SIG-M5 treated with dmso at 0.1 percent for 504 hours (cell line): ENCODE data around the gene USP17L25.
"Not testable (repeated sequence)": the region's sequence is repeated elsewhere in the genome, so short reads cannot be mapped to it uniquely, and the experiment has no call there.

Source experiments
- DNase-seq: peaks from one replicate; lab custom pipeline; 2025; ENCODE audit not compliant: unreplicated experiment; lab: John Stamatoyannopoulos, UW

The USP17L25 gene, protein sequence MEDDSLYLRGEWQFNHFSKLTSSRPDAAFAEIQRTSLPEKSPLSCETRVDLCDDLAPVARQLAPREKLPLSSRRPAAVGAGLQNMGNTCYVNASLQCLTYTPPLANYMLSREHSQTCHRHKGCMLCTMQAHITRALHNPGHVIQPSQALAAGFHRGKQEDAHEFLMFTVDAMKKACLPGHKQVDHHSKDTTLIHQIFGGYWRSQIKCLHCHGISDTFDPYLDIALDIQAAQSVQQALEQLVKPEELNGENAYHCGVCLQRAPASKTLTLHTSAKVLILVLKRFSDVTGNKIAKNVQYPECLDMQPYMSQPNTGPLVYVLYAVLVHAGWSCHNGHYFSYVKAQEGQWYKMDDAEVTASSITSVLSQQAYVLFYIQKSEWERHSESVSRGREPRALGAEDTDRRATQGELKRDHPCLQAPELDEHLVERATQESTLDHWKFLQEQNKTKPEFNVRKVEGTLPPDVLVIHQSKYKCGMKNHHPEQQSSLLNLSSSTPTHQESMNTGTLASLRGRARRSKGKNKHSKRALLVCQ

DNA sequence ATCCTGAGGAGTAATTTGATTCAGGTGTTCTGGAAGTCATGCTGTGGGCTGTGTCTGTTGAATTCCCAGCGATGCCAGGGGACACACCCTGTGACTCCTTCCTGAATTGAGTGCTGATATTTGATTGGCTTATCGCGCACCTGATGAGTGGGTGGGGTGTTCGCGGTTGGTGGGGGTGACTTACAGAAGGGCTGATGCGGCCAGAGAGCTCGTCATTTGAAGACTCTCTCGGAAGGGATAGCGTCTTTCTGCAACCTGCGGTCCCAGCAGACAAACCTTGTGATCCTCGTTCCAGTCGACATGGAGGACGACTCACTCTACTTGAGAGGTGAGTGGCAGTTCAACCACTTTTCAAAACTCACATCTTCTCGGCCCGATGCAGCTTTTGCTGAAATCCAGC lies at the start of gene USP17L25:
Gene USP17L25, plus strand, starts transcription at position 301 of the 400 bp plus-strand sequence. Its CDS starts 0 bp downstream, at position 301.
- not testable (repeated sequence) for DNase-seq

DNA sequence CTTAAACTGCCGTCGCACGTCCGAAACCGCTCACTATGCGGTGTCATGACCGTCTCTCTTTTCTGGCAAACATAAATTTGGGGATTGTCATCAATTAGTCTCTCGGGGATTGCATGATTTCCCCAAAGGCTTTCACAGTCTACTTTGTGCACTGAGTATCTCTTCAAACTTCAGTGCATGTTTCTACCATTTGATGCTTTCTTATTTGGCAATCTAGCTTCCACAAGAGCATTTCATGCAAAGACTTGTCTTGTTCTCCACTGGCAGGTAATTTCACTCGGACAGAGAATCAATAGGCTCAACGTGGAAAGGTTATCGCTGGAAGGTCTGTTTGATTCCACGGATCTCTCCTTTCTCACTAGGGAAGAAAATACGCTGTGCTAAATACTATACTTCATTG lies 5.5 kb upstream of the USP17L25 start:
- not testable (repeated sequence) for DNase-seq

DNA sequence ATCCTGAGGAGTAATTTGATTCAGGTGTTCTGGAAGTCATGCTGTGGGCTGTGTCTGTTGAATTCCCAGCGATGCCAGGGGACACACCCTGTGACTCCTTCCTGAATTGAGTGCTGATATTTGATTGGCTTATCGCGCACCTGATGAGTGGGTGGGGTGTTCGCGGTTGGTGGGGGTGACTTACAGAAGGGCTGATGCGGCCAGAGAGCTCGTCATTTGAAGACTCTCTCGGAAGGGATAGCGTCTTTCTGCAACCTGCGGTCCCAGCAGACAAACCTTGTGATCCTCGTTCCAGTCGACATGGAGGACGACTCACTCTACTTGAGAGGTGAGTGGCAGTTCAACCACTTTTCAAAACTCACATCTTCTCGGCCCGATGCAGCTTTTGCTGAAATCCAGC lies 4.8 kb upstream of the USP17L25 start, which contains the start of gene USP17L24:
Gene USP17L24, plus strand, starts transcription at position 301 of the 400 bp plus-strand sequence. Its CDS starts 0 bp downstream, at position 301.
- not testable (repeated sequence) for DNase-seq

DNA sequence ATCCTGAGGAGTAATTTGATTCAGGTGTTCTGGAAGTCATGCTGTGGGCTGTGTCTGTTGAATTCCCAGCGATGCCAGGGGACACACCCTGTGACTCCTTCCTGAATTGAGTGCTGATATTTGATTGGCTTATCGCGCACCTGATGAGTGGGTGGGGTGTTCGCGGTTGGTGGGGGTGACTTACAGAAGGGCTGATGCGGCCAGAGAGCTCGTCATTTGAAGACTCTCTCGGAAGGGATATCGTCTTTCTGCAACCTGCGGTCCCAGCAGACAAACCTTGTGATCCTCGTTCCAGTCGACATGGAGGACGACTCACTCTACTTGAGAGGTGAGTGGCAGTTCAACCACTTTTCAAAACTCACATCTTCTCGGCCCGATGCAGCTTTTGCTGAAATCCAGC lies 4.6 kb downstream of the USP17L25 start, which contains the start of gene USP17L26:
Gene USP17L26, plus strand, starts transcription at position 301 of the 400 bp plus-strand sequence. Its CDS starts 0 bp downstream, at position 301.
- not testable (repeated sequence) for DNase-seq

DNA sequence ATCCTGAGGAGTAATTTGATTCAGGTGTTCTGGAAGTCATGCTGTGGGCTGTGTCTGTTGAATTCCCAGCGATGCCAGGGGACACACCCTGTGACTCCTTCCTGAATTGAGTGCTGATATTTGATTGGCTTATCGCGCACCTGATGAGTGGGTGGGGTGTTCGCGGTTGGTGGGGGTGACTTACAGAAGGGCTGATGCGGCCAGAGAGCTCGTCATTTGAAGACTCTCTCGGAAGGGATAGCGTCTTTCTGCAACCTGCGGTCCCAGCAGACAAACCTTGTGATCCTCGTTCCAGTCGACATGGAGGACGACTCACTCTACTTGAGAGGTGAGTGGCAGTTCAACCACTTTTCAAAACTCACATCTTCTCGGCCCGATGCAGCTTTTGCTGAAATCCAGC lies 9.4 kb downstream of the USP17L25 start, which contains the start of gene USP17L5:
Gene USP17L5, plus strand, starts transcription at position 301 of the 400 bp plus-strand sequence. Its CDS starts 0 bp downstream, at position 301.
- DNase-seq: not testable (repeated sequence)

DNA sequence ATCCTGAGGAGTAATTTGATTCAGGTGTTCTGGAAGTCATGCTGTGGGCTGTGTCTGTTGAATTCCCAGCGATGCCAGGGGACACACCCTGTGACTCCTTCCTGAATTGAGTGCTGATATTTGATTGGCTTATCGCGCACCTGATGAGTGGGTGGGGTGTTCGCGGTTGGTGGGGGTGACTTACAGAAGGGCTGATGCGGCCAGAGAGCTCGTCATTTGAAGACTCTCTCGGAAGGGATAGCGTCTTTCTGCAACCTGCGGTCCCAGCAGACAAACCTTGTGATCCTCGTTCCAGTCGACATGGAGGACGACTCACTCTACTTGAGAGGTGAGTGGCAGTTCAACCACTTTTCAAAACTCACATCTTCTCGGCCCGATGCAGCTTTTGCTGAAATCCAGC lies 14.1 kb downstream of the USP17L25 start, which contains the start of gene USP17L27:
Gene USP17L27, plus strand, starts transcription at position 301 of the 400 bp plus-strand sequence. Its CDS starts 0 bp downstream, at position 301.
- not testable (repeated sequence) for DNase-seq

DNA sequence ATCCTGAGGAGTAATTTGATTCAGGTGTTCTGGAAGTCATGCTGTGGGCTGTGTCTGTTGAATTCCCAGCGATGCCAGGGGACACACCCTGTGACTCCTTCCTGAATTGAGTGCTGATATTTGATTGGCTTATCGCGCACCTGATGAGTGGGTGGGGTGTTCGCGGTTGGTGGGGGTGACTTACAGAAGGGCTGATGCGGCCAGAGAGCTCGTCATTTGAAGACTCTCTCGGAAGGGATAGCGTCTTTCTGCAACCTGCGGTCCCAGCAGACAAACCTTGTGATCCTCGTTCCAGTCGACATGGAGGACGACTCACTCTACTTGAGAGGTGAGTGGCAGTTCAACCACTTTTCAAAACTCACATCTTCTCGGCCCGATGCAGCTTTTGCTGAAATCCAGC lies 18.9 kb downstream of the USP17L25 start, which contains the start of gene USP17L28:
Gene USP17L28, plus strand, starts transcription at position 301 of the 400 bp plus-strand sequence. Its CDS starts 0 bp downstream, at position 301.
- not testable (repeated sequence) for DNase-seq

DNA sequence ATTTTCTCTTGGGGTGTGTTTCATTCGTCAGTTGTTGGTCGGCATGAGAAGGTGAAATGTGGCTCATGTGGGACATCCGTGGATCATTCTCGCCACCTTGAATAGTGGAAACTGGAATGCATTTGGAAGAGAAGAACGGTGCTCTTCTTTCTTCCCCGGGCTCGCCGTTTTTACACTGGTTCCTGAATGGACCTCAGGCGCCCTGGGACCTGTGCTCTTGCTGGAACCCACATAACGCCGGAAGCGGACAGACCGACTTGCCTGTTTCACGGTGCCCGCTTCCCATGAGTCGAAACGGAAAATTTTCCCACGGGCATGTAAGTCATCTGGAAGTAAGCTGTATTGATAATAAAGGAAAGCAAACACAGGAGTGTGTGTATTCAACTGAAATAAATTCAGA lies 21.2 kb downstream of the USP17L25 start:
- not testable (repeated sequence) for DNase-seq

DNA sequence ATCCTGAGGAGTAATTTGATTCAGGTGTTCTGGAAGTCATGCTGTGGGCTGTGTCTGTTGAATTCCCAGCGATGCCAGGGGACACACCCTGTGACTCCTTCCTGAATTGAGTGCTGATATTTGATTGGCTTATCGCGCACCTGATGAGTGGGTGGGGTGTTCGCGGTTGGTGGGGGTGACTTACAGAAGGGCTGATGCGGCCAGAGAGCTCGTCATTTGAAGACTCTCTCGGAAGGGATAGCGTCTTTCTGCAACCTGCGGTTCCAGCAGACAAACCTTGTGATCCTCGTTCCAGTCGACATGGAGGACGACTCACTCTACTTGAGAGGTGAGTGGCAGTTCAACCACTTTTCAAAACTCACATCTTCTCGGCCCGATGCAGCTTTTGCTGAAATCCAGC lies 23.6 kb downstream of the USP17L25 start, which contains the start of gene USP17L29:
Gene USP17L29, plus strand, starts transcription at position 301 of the 400 bp plus-strand sequence. Its CDS starts 0 bp downstream, at position 301.
- DNase-seq: not testable (repeated sequence)

DNA sequence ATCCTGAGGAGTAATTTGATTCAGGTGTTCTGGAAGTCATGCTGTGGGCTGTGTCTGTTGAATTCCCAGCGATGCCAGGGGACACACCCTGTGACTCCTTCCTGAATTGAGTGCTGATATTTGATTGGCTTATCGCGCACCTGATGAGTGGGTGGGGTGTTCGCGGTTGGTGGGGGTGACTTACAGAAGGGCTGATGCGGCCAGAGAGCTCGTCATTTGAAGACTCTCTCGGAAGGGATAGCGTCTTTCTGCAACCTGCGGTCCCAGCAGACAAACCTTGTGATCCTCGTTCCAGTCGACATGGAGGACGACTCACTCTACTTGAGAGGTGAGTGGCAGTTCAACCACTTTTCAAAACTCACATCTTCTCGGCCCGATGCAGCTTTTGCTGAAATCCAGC lies 33.1 kb downstream of the USP17L25 start, which contains the start of gene USP17L30:
Gene USP17L30, plus strand, starts transcription at position 301 of the 400 bp plus-strand sequence. Its CDS starts 0 bp downstream, at position 301.
- not testable (repeated sequence) for DNase-seq

DNA sequence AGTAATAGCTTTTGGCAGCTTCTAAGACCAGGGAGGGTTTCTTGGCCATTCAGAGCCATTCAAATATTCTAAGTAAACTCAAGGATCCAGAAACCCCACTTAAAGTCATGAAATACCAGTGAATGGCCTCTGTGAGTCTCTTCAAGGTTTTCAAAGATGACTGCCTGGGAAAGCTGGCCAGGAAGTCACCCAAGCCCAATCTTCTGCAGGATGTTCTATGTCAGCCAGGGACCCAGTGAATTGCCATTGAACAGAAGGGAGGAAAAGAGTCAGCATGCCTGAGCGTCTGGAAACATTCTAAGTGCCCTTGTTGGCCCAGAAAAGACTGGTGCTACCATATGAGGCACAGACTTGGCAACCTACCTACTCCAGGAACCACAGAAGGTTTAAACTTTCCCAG lies 50.2 kb downstream of the USP17L25 start:
- not testable (repeated sequence) for DNase-seq
